ENCODE measurements around the gene RGP1. TPM values are rescaled to one million over a fixed set of nuclear protein-coding genes. Genes with fewer than 3 reads are reported as not detected.

The RGP1 gene
- total RNA-seq, 1 donor from 2014 or later = 27.2 TPM

- Histone ChIP-seq H3K4me3 (ENCODE audit: insufficient read depth, low read depth, low read length) (no peak overlapping the region), H3K4me1 (ENCODE audit: insufficient read depth, low read length) (peaks cover 4% of the 10 kb centered on the region), H3K36me3 (ENCODE audit: insufficient read depth, low read length) (peaks cover 96% of the 10 kb centered on the region), H3K27me3 (ENCODE audit: insufficient read depth, low read length) (no peaks in the 10 kb centered on the region), H4K20me1 (ENCODE audit: insufficient read depth, low read length) (peaks cover 92% of the 10 kb centered on the region), H3K27ac (ENCODE audit: low read depth, low read length) (no peak overlapping the region), H3K79me2 (ENCODE audit: insufficient read depth, low read length) (peaks cover 42% of the 10 kb centered on the region), H3K9ac (ENCODE audit: low read length) (no peak overlapping the region), H2AFZ (ENCODE audit: low read depth, low read length) (no peak overlapping the region), H3K4me2 (ENCODE audit: low read length) (no peak overlapping the region), H3K9me3 (ENCODE audit: insufficient read depth, low read depth, low read length) (no peaks in the 10 kb centered on the region)
- FAIRE-seq (no peak), DNase-seq (ENCODE audit: low read depth) (no peak)
- TF ChIP-seq CTCF (IDR thresholded peaks at IDR 0.05; ENCODE audit: insufficient read depth, low read depth, low read length) = no peak
- H3K9me3 Mint-ChIP-seq (ENCODE audit: unreplicated experiment) = no peaks in the 10 kb centered on the region
- H3K4me3 Mint-ChIP-seq (ENCODE audit: unreplicated experiment) = no peak overlapping the region
- no peak overlapping the region for H3K27ac Mint-ChIP-seq (ENCODE audit: unreplicated experiment)
- H3K27me3 Mint-ChIP-seq (ENCODE audit: low read depth, unreplicated experiment) = no peaks in the 10 kb centered on the region
- peaks cover 2% of the 10 kb centered on the region for H3K4me1 Mint-ChIP-seq (ENCODE audit: low read depth, unreplicated experiment)
- H3K36me3 Mint-ChIP-seq (ENCODE audit: low read depth, unreplicated experiment) = peaks cover 37% of the 10 kb centered on the region
Measured at GRCh38 chr9:35700942-35701341, 48.1 kb upstream of the RGP1 start.

- H3K4me1 ChIP-seq (ENCODE audit: insufficient read depth, low read length) = no peaks in the 10 kb centered on the region
- FAIRE-seq = no peak
- no peak overlapping the region for H3K27ac ChIP-seq (ENCODE audit: low read depth, low read length)
- peaks cover 40% of the 10 kb centered on the region for H3K36me3 Mint-ChIP-seq (ENCODE audit: low read depth, unreplicated experiment)
- H3K4me3 ChIP-seq (ENCODE audit: insufficient read depth, low read depth, low read length) = no peak overlapping the region
- H3K36me3 ChIP-seq (ENCODE audit: insufficient read depth, low read length) = peaks cover 98% of the 10 kb centered on the region
- no peak for DNase-seq (ENCODE audit: low read depth)
- no peak overlapping the region for H3K4me3 Mint-ChIP-seq (ENCODE audit: unreplicated experiment)
- no peaks in the 10 kb centered on the region for H3K27me3 ChIP-seq (ENCODE audit: insufficient read depth, low read length)
- peak overlapping the region; percentile 34 for H3K27ac Mint-ChIP-seq (ENCODE audit: unreplicated experiment)
- TF ChIP-seq CTCF (IDR thresholded peaks at IDR 0.05; ENCODE audit: insufficient read depth, low read depth, low read length) = no peak
- no peak for TF ChIP-seq EZH2 (IDR thresholded peaks at IDR 0.05; ENCODE audit: insufficient read depth, low read length)
- H4K20me1 ChIP-seq (ENCODE audit: insufficient read depth, low read length) = peaks cover 92% of the 10 kb centered on the region
- no peak overlapping the region for H3K9ac ChIP-seq (ENCODE audit: low read length)
- H3K9me3 Mint-ChIP-seq (ENCODE audit: unreplicated experiment) = no peaks in the 10 kb centered on the region
- no peaks in the 10 kb centered on the region for H3K4me1 Mint-ChIP-seq (ENCODE audit: low read depth, unreplicated experiment)
- H3K9me3 ChIP-seq (ENCODE audit: insufficient read depth, low read depth, low read length) = no peaks in the 10 kb centered on the region
- no peak overlapping the region for H3K4me2 ChIP-seq (ENCODE audit: low read length)
- peaks cover 59% of the 10 kb centered on the region for H3K79me2 ChIP-seq (ENCODE audit: insufficient read depth, low read length)
- no peak overlapping the region for H2AFZ ChIP-seq (ENCODE audit: low read depth, low read length)
- no peaks in the 10 kb centered on the region for H3K27me3 Mint-ChIP-seq (ENCODE audit: low read depth, unreplicated experiment)
Measured at GRCh38 chr9:35702696-35703095, 46.4 kb upstream of the RGP1 start.

GRCh38 chr9:35703906-35704672, 45.0 kb upstream of the RGP1 start:
- DNase-seq (ENCODE audit: low read depth) (no peak), FAIRE-seq (no peak)
- H3K4me3 ChIP-seq (ENCODE audit: insufficient read depth, low read depth, low read length) = no peak overlapping the region
- H3K27ac ChIP-seq (ENCODE audit: low read depth, low read length) = no peak overlapping the region
- H3K9me3 ChIP-seq (ENCODE audit: insufficient read depth, low read depth, low read length) = no peaks in the 10 kb centered on the region
- Mint-ChIP-seq H3K36me3 (ENCODE audit: low read depth, unreplicated experiment) (peaks cover 40% of the 10 kb centered on the region), H3K27me3 (ENCODE audit: low read depth, unreplicated experiment) (no peaks in the 10 kb centered on the region), H3K27ac (ENCODE audit: unreplicated experiment) (peak overlapping the region; percentile 47), H3K4me3 (ENCODE audit: unreplicated experiment) (peak overlapping the region; percentile 20), H3K9me3 (ENCODE audit: unreplicated experiment) (no peaks in the 10 kb centered on the region), H3K4me1 (ENCODE audit: low read depth, unreplicated experiment) (no peaks in the 10 kb centered on the region)
- no peaks in the 10 kb centered on the region for H3K27me3 ChIP-seq (ENCODE audit: insufficient read depth, low read length)
- H2AFZ ChIP-seq (ENCODE audit: low read depth, low read length) = no peak overlapping the region
- no peak for TF ChIP-seq EZH2 (IDR thresholded peaks at IDR 0.05; ENCODE audit: insufficient read depth, low read length)
- no peak for TF ChIP-seq CTCF (IDR thresholded peaks at IDR 0.05; ENCODE audit: insufficient read depth, low read depth, low read length)
- peaks cover 96% of the 10 kb centered on the region for H3K36me3 ChIP-seq (ENCODE audit: insufficient read depth, low read length)
- peaks cover 93% of the 10 kb centered on the region for H4K20me1 ChIP-seq (ENCODE audit: insufficient read depth, low read length)
- no peaks in the 10 kb centered on the region for H3K4me1 ChIP-seq (ENCODE audit: insufficient read depth, low read length)
- no peak overlapping the region for H3K9ac ChIP-seq (ENCODE audit: low read length)
- no peak overlapping the region for H3K4me2 ChIP-seq (ENCODE audit: low read length)
- H3K79me2 ChIP-seq (ENCODE audit: insufficient read depth, low read length) = peaks cover 62% of the 10 kb centered on the region

Measured in astrocyte (in vitro differentiated cells and primary cell).